Activated T-cell treated with anti-CD3 and anti-CD28 coated beads for 4 hours (primary cell): ENCODE results near the gene CCT7.
A peak's percentile ranks its signal among the peaks of the same experiment; 100 is the strongest.

Source experiments
- DNase-seq: peaks from one replicate; pipeline ENCODE4 v3.0.0-alpha.2; 2020

CCT7 gene

GRCh38 chr2:73269686-73270465, 35.8 kb downstream of the CCT7 start:
- DNase-seq = no peak

DNA sequence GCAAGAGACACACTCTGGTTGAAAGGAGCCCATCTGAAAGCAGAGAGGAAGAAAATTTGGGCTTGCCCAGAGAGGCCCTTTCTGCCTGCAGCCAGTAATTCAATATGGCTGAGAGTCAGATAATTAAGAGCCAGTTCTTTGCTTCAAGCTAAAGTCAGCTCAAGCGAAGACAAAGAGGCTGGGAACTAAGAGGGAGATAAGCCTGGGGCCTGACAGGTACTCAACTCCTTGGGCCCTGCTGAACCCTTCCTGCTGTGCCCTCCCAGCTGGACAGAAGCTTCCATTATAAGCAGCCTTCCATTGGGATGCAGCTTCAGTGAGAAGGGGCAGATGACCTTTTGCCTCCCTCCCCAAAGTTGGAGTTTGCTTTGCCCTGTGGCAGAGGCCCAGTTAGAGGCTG, 38.2 kb downstream of the CCT7 start:
- DNase-seq = no peak

DNA sequence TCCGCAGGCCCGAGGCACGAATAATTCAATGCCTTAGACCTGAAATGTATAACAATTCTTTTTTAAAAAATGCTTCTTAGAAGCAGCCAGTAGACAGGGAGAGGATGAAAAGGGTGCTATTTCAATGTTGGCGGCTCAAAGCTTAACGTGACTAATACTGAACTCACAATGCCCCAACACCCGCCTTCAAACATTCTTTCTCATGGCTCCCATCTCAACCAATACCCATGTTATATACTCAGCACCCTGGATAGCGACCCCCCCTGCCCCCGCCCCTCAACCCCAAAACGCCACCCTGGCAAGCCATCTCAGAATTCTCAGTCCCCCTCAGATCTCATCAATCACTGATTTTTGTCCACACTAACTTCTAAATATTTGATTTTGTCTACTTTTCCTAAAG, 45.7 kb downstream of the CCT7 start:
- no peak for DNase-seq

- DNase-seq = no peak
Observed at GRCh38 chr2:73281244-73281643, 47.1 kb downstream of the CCT7 start.

GRCh38 chr2:73282924-73283544, 48.9 kb downstream of the CCT7 start:
- DNase-seq = no peak

DNA sequence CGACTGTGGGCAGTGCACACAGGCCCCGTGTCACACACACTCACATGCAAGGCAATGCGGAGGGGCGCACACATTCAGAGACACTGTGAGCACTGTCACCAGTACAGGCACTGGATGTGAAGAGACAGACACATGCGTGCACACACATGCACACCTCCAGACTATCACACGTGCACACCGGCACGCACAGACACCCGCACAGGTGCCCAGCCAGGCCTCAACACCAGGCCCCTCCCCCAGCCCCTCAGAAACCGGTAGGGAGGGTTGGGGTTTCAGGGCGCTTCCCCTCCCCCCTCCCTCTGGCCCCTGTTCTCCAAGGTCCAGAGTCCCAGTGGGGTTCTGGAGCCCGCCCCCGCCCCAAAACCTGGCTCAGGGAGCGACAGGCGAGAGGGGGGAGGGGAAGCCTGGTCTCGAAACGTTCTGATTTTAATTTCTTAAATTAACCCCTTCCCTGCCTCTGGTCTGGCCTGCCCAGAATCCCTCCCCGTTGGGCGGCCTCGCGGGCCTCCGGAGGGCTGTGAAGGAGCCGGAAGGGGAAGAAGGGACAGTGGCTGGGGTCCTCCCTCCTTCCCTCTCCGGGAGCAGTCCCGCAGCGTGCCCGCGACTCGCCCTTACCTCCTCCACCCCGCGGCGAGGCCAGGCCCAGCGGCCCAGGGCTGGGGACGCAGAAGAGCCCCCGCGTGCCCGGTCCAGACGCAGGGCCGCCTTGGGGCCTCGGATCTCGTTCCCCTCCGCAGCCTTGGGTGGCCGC, 49.6 kb downstream of the CCT7 start:
- no peak for DNase-seq

DNA sequence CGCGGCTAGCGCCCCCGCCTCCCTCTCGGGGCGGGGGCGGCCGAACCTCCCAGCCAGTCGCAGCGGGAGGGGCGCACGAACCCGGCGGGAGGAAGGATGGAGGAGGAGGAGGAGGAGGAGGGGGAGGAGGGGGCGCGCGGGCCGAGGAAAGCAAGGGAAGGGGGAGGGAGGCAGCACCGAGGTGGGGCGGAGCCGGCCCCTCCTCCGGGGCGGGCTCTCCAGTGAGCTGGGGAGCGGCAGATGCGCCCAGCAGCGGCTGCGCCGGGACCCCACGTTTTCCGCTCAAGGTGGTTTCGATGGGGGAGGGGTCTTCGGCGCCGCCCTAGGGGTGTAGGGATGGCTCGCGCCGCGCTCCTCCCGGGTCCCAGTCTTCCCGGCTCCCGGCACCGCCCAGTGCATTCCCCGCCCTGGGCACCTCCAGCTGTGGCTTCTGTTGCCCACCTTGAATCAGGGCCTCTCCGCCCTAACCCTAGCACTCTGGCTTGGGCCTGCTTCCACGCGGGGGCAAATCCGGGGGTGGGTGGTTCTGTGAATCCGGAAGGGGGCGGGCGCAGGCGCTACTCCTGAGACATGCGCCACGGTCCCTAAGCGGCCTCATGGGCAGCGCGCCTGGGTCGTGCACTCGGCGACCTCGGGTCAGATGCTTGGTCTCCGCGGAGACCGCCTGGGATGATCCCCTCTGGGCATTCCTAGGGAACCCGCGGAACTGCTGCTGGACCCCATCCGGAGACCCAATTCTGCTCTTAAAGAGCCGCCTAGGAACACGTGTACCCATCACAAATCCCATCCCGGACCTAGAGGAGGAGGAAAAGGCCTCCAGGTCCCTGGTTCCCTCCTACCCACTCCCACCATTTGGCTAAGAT, 50.4 kb downstream of the CCT7 start, which contains the start of gene FBXO41:
Gene FBXO41 (minus strand): TSS at position 183 of the 863 bp plus-strand sequence. CDS start 14,848 bp downstream, outside the sequence.
- DNase-seq = peak; percentile 76

- peak; percentile 13 for DNase-seq
Observed at GRCh38 chr2:73285159-73285739, 51.1 kb downstream of the CCT7 start.

- no peak for DNase-seq
Observed at GRCh38 chr2:73286134-73286655, 52.1 kb downstream of the CCT7 start.

GRCh38 chr2:73289304-73289703, 55.2 kb downstream of the CCT7 start:
- DNase-seq = no peak

- peak; percentile 34 for DNase-seq
Observed at GRCh38 chr2:73290049-73290839, 56.1 kb downstream of the CCT7 start.

- peak; percentile 35 for DNase-seq
Observed at GRCh38 chr2:73291093-73291460, 57.0 kb downstream of the CCT7 start.

GRCh38 chr2:73291461-73292315, 57.6 kb downstream of the CCT7 start:
- no peak for DNase-seq

DNA sequence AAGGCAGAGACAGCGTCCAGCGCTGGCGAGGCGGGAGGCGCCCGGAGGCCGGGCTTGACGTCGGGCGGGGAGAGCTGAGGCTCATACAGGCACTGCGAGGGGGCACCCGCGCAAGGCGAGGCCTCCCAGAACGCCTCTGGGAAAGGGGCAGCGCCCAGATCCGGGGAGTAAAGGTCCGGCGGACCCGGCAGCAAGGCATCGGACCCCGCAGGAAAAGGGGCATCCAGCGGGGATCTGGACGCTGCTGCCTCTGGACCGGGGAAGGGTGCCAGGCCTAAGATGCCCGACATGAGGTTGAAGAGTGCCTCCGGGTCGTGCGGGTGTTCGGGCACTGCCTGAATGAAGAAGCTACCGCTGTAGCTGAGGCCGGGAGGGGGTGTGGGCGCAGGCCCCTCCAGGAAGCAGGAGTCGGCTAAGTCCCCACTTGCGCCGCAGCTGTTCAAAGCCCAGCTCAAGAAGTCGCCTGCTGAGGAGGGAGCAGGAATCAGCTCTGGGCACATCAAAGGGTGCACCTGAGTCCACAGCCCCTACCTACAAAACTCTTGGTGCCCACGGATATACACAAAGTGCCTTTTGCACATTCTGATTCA, 58.3 kb downstream of the CCT7 start:
- no peak for DNase-seq

GRCh38 chr2:73292906-73293533, 58.9 kb downstream of the CCT7 start:
- no peak for DNase-seq

DNA sequence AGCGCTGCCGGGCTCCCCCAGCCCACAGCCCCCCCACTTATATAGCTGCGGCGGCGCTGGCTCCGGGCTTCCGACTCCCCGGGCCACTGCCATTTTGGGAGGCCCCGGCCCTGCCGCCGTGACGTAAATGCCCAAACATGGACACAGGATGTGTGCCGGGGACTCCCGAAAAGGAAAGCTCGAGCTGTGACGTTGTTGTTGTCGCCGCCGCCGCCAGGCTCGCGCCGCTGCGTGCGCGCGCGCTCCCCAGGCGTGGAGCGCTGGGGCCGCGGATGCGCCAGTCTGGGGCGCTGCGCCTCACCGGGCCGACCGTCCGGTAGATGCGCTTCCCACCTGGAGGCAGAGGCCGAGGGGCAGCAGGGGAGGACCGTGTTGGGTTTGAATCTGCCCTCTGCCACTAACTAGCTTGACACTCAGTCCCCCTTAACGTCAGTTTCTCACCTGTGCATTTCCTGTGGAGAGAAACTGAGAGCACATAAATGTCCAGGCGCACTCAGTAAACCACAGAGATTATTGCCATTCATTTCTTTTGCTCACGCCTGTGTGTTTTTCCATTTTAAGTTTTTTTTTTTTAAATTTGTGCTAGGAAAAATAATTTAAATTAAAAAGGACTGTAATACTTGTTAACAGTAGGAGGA, 59.5 kb downstream of the CCT7 start, which contains the start of gene EGR4:
Gene EGR4 (minus strand): TSS at position 15 of the 638 bp plus-strand sequence. CDS start 231 bp downstream, outside the sequence.
- DNase-seq = peak; percentile 84

GRCh38 chr2:73294239-73294638, 60.1 kb downstream of the CCT7 start:
- DNase-seq = no peak

DNA sequence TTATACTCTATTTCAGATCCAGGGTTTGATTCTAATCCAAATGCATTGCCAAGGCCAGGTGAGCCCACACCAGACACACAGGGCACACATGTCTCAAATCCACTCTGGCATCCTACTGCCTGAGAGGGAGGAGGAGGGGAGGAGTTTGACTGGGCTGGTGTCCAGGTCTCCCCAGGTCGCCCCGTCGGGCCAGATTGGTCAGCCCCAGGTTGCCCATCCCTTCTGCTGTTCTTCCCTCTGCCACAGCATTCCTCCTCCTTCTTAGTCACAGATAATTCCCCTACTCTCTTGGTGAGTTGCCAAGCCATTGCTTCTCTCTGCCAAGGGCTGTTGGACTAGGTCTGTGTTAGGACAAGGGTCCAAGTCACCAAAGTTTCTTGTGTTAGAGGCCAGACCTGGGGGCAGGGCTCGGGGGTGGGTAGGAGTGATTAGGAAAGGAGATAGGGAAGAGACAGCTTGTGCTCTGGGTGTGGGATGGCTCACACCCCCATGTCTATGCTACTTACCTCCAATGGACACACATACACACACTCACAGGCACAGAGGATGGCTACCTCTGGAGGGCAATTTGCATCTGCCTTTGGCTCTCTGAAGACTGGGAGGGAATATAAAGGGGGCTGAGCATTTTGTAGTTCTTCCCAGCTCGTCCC, 61.8 kb downstream of the CCT7 start:
- DNase-seq = no peak
